A673 (cell line): ENCODE results near the gene AOPEP.

ENCODE experiments used
- EZH2 ChIP-seq: fragments of 200-600 bp; sonication (generic); IDR thresholded peaks from 2 replicates; pipeline ENCODE4 v1.6.1; 2017; ENCODE audit warnings: borderline replicate concordance, low read depth, mild to moderate bottlenecking, mixed read lengths, antibody characterized with exemption, low read length; ENCODE audit not compliant: poor library complexity, severe bottlenecking
- TF ChIP-seq, protein P1 (sequence below): fragments of 300-800, 200-600 bp; sonication (generic); conservative IDR thresholded peaks from 2 replicates; pipeline ENCODE4 v1.5.1; 2017; ENCODE audit warnings: low read depth, mild to moderate bottlenecking, antibody characterized with exemption, low read length, moderate library complexity, mixed read lengths

DNA sequence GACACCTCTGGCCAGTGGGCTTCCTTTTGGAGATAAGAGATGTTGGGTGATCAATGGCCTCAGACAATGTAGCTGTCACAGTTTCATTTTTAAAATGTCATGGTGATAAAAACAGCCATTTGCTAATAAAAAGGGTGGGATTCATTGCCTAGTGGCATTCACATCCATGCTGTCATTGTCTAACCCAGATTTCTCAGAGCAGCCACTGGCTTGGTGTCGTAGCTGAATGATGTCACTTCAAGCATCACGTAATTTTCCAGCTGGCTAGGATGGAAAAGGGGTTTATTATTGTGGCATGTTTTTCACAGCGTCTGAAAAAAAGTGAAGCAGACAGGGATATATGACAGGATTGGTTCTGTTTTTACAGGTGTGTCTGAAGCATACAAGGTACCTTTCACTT, 184.7 kb downstream of the AOPEP start:
- TF ChIP-seq, protein P1, sequence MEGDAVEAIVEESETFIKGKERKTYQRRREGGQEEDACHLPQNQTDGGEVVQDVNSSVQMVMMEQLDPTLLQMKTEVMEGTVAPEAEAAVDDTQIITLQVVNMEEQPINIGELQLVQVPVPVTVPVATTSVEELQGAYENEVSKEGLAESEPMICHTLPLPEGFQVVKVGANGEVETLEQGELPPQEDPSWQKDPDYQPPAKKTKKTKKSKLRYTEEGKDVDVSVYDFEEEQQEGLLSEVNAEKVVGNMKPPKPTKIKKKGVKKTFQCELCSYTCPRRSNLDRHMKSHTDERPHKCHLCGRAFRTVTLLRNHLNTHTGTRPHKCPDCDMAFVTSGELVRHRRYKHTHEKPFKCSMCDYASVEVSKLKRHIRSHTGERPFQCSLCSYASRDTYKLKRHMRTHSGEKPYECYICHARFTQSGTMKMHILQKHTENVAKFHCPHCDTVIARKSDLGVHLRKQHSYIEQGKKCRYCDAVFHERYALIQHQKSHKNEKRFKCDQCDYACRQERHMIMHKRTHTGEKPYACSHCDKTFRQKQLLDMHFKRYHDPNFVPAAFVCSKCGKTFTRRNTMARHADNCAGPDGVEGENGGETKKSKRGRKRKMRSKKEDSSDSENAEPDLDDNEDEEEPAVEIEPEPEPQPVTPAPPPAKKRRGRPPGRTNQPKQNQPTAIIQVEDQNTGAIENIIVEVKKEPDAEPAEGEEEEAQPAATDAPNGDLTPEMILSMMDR: no peak
- no peak for TF ChIP-seq EZH2
